Measurements from ENCODE around the gene PARM1. TPM values are rescaled to one million over a fixed set of nuclear protein-coding genes. Genes with fewer than 3 reads are reported as not detected.

PARM1 gene
- total RNA-seq, 2 donors from 2014 or later = 105 to 133 TPM

GRCh38 chr4:74904509-74905065, 28.3 kb upstream of the PARM1 start:
- H3K27me3 ChIP-seq (replicated peaks; ENCODE audit: insufficient read depth) = no peaks in the 10 kb centered on the region
- H3K36me3 ChIP-seq = no peaks in the 10 kb centered on the region
- no peak overlapping the region for H3K27ac ChIP-seq
- no peak overlapping the region for H3K4me3 ChIP-seq
- H3K4me1 ChIP-seq (replicated peaks) = no peaks in the 10 kb centered on the region
- DNase-seq (ENCODE audit: low spot score) = no peak
- 81% methylated on average over 3 of the region's 3 CpGs for WGBS
- intact Hi-C loops (cut with DNase I) = no loop called here
- H3K9me3 ChIP-seq = no peaks in the 10 kb centered on the region
- no peak for TF ChIP-seq CTCF (IDR thresholded peaks at IDR 0.05)
- no peak for TF ChIP-seq POLR2AphosphoS5 (IDR thresholded peaks at IDR 0.05)
- no peak for TF ChIP-seq POLR2A (IDR thresholded peaks at IDR 0.05)

- Histone ChIP-seq H3K36me3 (no peaks in the 10 kb centered on the region), H3K27ac (no peak overlapping the region), H3K4me1 (replicated peaks) (no peaks in the 10 kb centered on the region), H3K9me3 (no peaks in the 10 kb centered on the region), H3K4me3 (no peak overlapping the region), H3K27me3 (replicated peaks; ENCODE audit: insufficient read depth) (no peaks in the 10 kb centered on the region)
- TF ChIP-seq CTCF (IDR thresholded peaks at IDR 0.05) (no peak), POLR2AphosphoS5 (IDR thresholded peaks at IDR 0.05) (no peak), POLR2A (IDR thresholded peaks at IDR 0.05) (no peak)
- intact Hi-C loops (cut with DNase I) = no loop called here
- no peak for DNase-seq (ENCODE audit: low spot score)
- WGBS = 89% methylated on average over 2 of the region's 2 CpGs
These were observed 26.1 kb upstream of the PARM1 start for GRCh38 chr4:74906771-74907170.

- Histone ChIP-seq H3K27me3 (replicated peaks; ENCODE audit: insufficient read depth) (no peaks in the 10 kb centered on the region), H3K27ac (no peak overlapping the region), H3K36me3 (no peaks in the 10 kb centered on the region), H3K4me3 (no peak overlapping the region), H3K4me1 (replicated peaks) (no peaks in the 10 kb centered on the region), H3K9me3 (no peaks in the 10 kb centered on the region)
- TF ChIP-seq POLR2A (IDR thresholded peaks at IDR 0.05) = no peak
- DNase-seq (ENCODE audit: low spot score) = no peak
- WGBS = 78% methylated on average over 6 of the region's 6 CpGs
- intact Hi-C loops (cut with DNase I) = no loop called here
These were observed 13.1 kb upstream of the PARM1 start for GRCh38 chr4:74919783-74920182.

GRCh38 chr4:74920704-74921103, 12.2 kb upstream of the PARM1 start:
- H3K27me3 ChIP-seq (replicated peaks; ENCODE audit: insufficient read depth) = no peaks in the 10 kb centered on the region
- H3K9me3 ChIP-seq = no peaks in the 10 kb centered on the region
- TF ChIP-seq CTCF (IDR thresholded peaks at IDR 0.05) (no peak), POLR2A (IDR thresholded peaks at IDR 0.05) (no peak), POLR2AphosphoS5 (IDR thresholded peaks at IDR 0.05) (no peak)
- H3K27ac ChIP-seq = no peak overlapping the region
- 89% methylated on average over 3 of the region's 3 CpGs for WGBS
- H3K36me3 ChIP-seq = no peaks in the 10 kb centered on the region
- no peak for DNase-seq (ENCODE audit: low spot score)
- intact Hi-C loops (cut with DNase I) = no loop called here
- H3K4me1 ChIP-seq (replicated peaks) = no peaks in the 10 kb centered on the region
- no peak overlapping the region for H3K4me3 ChIP-seq

- intact Hi-C loops (cut with DNase I) = no loop called here
These were observed 11.4 kb upstream of the PARM1 start for GRCh38 chr4:74921490-74921889.

More at GRCh38 chr4:74921490-74921889, 11.4 kb upstream of the PARM1 start:
- TF ChIP-seq CTCF (IDR thresholded peaks at IDR 0.05) = no peak
- no peak for TF ChIP-seq POLR2A (IDR thresholded peaks at IDR 0.05)
- TF ChIP-seq POLR2AphosphoS5 (IDR thresholded peaks at IDR 0.05) = no peak
- H3K4me3 ChIP-seq = no peak overlapping the region
- H3K27ac ChIP-seq = no peak overlapping the region
- H3K9me3 ChIP-seq = no peaks in the 10 kb centered on the region
- no peaks in the 10 kb centered on the region for H3K27me3 ChIP-seq (replicated peaks; ENCODE audit: insufficient read depth)
- H3K36me3 ChIP-seq = no peaks in the 10 kb centered on the region
- no peak for DNase-seq (ENCODE audit: low spot score)
- H3K4me1 ChIP-seq (replicated peaks) = no peaks in the 10 kb centered on the region
